IPS-18c (cell line): Measurements from ENCODE around the gene C14orf119.

ENCODE experiments used
- H3K4me3 ChIP-seq: 2 replicates; pipeline ENCODE4 v1.7.0; 2013; ENCODE audit warnings: low read depth, mild to moderate bottlenecking, low read length, moderate library complexity; ENCODE audit not compliant: insufficient read depth
- H3K9me3 ChIP-seq: one replicate; pipeline ENCODE4 v1.6.1; 2013; ENCODE audit warnings: mild to moderate bottlenecking, low read length, moderate library complexity; ENCODE audit not compliant: control insufficient read depth, insufficient read depth

Gene C14orf119

GRCh38 chr14:23127861-23128260 is 32.6 kb downstream of the C14orf119 start:
- Histone ChIP-seq H3K9me3 (no peaks in the 10 kb centered on the region), H3K4me3 (no peak overlapping the region)

GRCh38 chr14:23128969-23129758 is 33.9 kb downstream of the C14orf119 start:
- Histone ChIP-seq H3K9me3 (no peaks in the 10 kb centered on the region), H3K4me3 (no peak overlapping the region)

GRCh38 chr14:23129759-23130316 is 34.5 kb downstream of the C14orf119 start:
- H3K9me3 ChIP-seq = no peaks in the 10 kb centered on the region

GRCh38 chr14:23130871-23131270 is 35.6 kb downstream of the C14orf119 start:
- H3K9me3 ChIP-seq = no peaks in the 10 kb centered on the region
- no peak overlapping the region for H3K4me3 ChIP-seq

More at GRCh38 chr14:23129759-23130316, 34.5 kb downstream of the C14orf119 start:
- H3K4me3 ChIP-seq = no peak overlapping the region

GRCh38 chr14:23131482-23131881 is 36.2 kb downstream of the C14orf119 start:
- no peak overlapping the region for H3K4me3 ChIP-seq
- no peaks in the 10 kb centered on the region for H3K9me3 ChIP-seq

- no peaks in the 10 kb centered on the region for H3K9me3 ChIP-seq
- no peak overlapping the region for H3K4me3 ChIP-seq
Measured at GRCh38 chr14:23132970-23133369, 37.7 kb downstream of the C14orf119 start.

GRCh38 chr14:23136566-23137133 is 41.3 kb downstream of the C14orf119 start:
- Histone ChIP-seq H3K9me3 (no peaks in the 10 kb centered on the region), H3K4me3 (no peak overlapping the region)

- no peaks in the 10 kb centered on the region for H3K9me3 ChIP-seq
- H3K4me3 ChIP-seq = no peak overlapping the region
Measured at GRCh38 chr14:23137192-23137812, 42.0 kb downstream of the C14orf119 start.

- no peak overlapping the region for H3K4me3 ChIP-seq
Measured at GRCh38 chr14:23137813-23138535, 42.7 kb downstream of the C14orf119 start.

GRCh38 chr14:23139874-23140273 is 44.6 kb downstream of the C14orf119 start:
- Histone ChIP-seq H3K4me3 (no peak overlapping the region), H3K9me3 (no peaks in the 10 kb centered on the region)

More at GRCh38 chr14:23137813-23138535, 42.7 kb downstream of the C14orf119 start:
- H3K9me3 ChIP-seq = no peaks in the 10 kb centered on the region

GRCh38 chr14:23140371-23140770 is 45.1 kb downstream of the C14orf119 start:
- H3K9me3 ChIP-seq = no peaks in the 10 kb centered on the region
- no peak overlapping the region for H3K4me3 ChIP-seq

- no peak overlapping the region for H3K4me3 ChIP-seq
Measured at GRCh38 chr14:23141706-23142444, 46.6 kb downstream of the C14orf119 start.

GRCh38 chr14:23142826-23143225 is 47.5 kb downstream of the C14orf119 start:
- H3K9me3 ChIP-seq = no peaks in the 10 kb centered on the region
- H3K4me3 ChIP-seq = no peak overlapping the region

More at GRCh38 chr14:23141706-23142444, 46.6 kb downstream of the C14orf119 start:
- H3K9me3 ChIP-seq = no peaks in the 10 kb centered on the region

- no peaks in the 10 kb centered on the region for H3K9me3 ChIP-seq
- no peak overlapping the region for H3K4me3 ChIP-seq
Measured at GRCh38 chr14:23143911-23144310, 48.6 kb downstream of the C14orf119 start.

- Histone ChIP-seq H3K9me3 (no peaks in the 10 kb centered on the region), H3K4me3 (no peak overlapping the region)
Measured at GRCh38 chr14:23145794-23146350, 50.6 kb downstream of the C14orf119 start.

- no peak overlapping the region for H3K4me3 ChIP-seq
- H3K9me3 ChIP-seq = no peaks in the 10 kb centered on the region
Measured at GRCh38 chr14:23146351-23146910, 51.1 kb downstream of the C14orf119 start.
